HCT116 (cell line): Measurements from ENCODE around the gene SEC14L3. TPM values are rescaled to one million over a fixed set of nuclear protein-coding genes. Genes with fewer than 3 reads are reported as not detected.

Experiments used
- ATAC-seq: fragments of 200-7000 bp; cut with Tn5 transposase; 2 replicates; pipeline ENCODE4 v1.9.1; 2020; ENCODE audit warnings: mild to moderate bottlenecking, moderate library complexity
- BruUV-seq: library from RNA; stranded (reverse); fragments of 400-500 nt; replicated peaks from 2 replicates; lab custom pipeline; 2021; lab: Mats Ljungman, UMichigan
- CTCF ChIA-PET: fragments of 300-600 bp; sonication (Branson Sonifier 250); formaldehyde crosslinking; loops from one replicate; lab custom pipeline; 2021; ENCODE audit warnings: antibody characterized with exemption; lab: Charles Lee
- POLR2A ChIA-PET: fragments of 300-600, 350-600 bp; sonication (Branson Sonifier 250); formaldehyde crosslinking; loops from one replicate; lab custom pipeline; 2021; ENCODE audit warnings: antibody characterized with exemption; lab: Charles Lee
- RAD21 ChIA-PET, 2 experiments: fragments of 300-600 bp; sonication (Branson Sonifier 250); formaldehyde crosslinking; loops; one replicate each; lab custom pipeline; 2023; ENCODE audit warnings: low total read pairs in 2 of 2; ENCODE audit not compliant: uncharacterized antibody in 2 of 2, unreplicated experiment in 2 of 2, low non-redundant PET in 1 of 2; lab: Charles Lee
- DNase-seq: peaks from one replicate; pipeline ENCODE4 v3.0.0-alpha.2; 2010; ENCODE audit warnings: low read depth, low spot score
- H2AFZ ChIP-seq: fragments of 200-600 bp; shearing (Covaris generic), sonication (generic); 2 replicates; pipeline ENCODE4 v1.6.1; 2017; ENCODE audit warnings: low read depth, mixed run types, mixed read lengths, antibody characterized with exemption, low read length; ENCODE audit not compliant: poor library complexity, severe bottlenecking
- H3K27ac ChIP-seq: 2 replicates; pipeline ENCODE4 v1.5.1; 2012; ENCODE audit warnings: low read depth, low read length
- H3K27me3 ChIP-seq: fragments of 200-600 bp; sonication (generic); 2 replicates; pipeline ENCODE4 v1.6.1; 2016; ENCODE audit warnings: mixed run types, low read length, mixed read lengths; ENCODE audit not compliant: insufficient read depth
- H3K36me3 ChIP-seq, 2 experiments: fragments of 200-500 bp in 1 of 2; fragments of 200-600 bp in 1 of 2; sonication (Bioruptor generic) in 1 of 2; sonication (generic) in 1 of 2; 2 replicates each; pipeline versions ENCODE4 v1.5.1 to v1.6.1; 2014 to 2016; ENCODE audit warnings: low read length in 2 of 2, inconsistent platforms in 1 of 2, mixed read lengths in 1 of 2, mixed run types in 1 of 2; ENCODE audit not compliant: insufficient read depth in 2 of 2, control insufficient read depth in 1 of 2
- H3K4me1 ChIP-seq, 2 experiments: fragments of 200-600 bp in 1 of 2; sonication (generic) in 1 of 2; 2 replicates each; pipeline versions ENCODE4 v1.5.1 to v1.6.1; 2012 to 2017; ENCODE audit warnings: low read length in 2 of 2, inconsistent platforms in 1 of 2, mild to moderate bottlenecking in 1 of 2, mixed read lengths in 1 of 2, mixed run types in 1 of 2, moderate library complexity in 1 of 2; ENCODE audit not compliant: insufficient read depth in 2 of 2, control insufficient read depth in 1 of 2
- H3K4me2 ChIP-seq: fragments of 200-600 bp; sonication (generic); 2 replicates; pipeline ENCODE4 v1.6.1; 2017; ENCODE audit warnings: mixed run types, low read length, mixed read lengths
- H3K4me3 ChIP-seq, 2 experiments: fragments of 200-600 bp in 1 of 2; sonication (generic) in 1 of 2; replicated peaks in 1 of 2; 2 replicates each; pipeline ENCODE4 v1.5.1; 2011 to 2016; ENCODE audit warnings: low read length in 2 of 2, control low read depth in 1 of 2, low read depth in 1 of 2, mild to moderate bottlenecking in 1 of 2, mixed read lengths in 1 of 2, mixed run types in 1 of 2
- H3K79me2 ChIP-seq: fragments of 200-600 bp; sonication (generic); 2 replicates; pipeline ENCODE4 v1.6.1; 2017; ENCODE audit warnings: mild to moderate bottlenecking, mixed run types, low read length, moderate library complexity, mixed read lengths; ENCODE audit not compliant: insufficient read depth
- H3K9ac ChIP-seq: fragments of 200-600 bp; sonication (generic); 2 replicates; pipeline ENCODE4 v1.6.1; 2016; ENCODE audit warnings: low read length, mixed read lengths
- H3K9me2 ChIP-seq: fragments of 200-600 bp; sonication (generic), shearing (Covaris generic); 2 replicates; pipeline ENCODE4 v1.6.1; 2017; ENCODE audit warnings: mixed run types, mild to moderate bottlenecking, moderate library complexity; ENCODE audit not compliant: insufficient read depth
- H3K9me3 ChIP-seq, 2 experiments: fragments of 200-500 bp in 1 of 2; fragments of 200-600 bp in 1 of 2; sonication (Bioruptor generic) in 1 of 2; sonication (generic) in 1 of 2; 2 replicates each; pipeline ENCODE4 v1.6.1; 2014 to 2017; ENCODE audit warnings: low read length in 2 of 2, mixed read lengths in 2 of 2, inconsistent platforms in 1 of 2, low read depth in 1 of 2, mild to moderate bottlenecking in 1 of 2, mixed run types in 1 of 2, moderate library complexity in 1 of 2; ENCODE audit not compliant: control insufficient read depth in 1 of 2, insufficient read depth in 1 of 2
- H4K20me1 ChIP-seq: fragments of 200-600 bp; sonication (generic), shearing (Covaris generic); 2 replicates; pipeline ENCODE4 v1.6.1; 2017; ENCODE audit warnings: mixed run types, mild to moderate bottlenecking, moderate library complexity; ENCODE audit not compliant: insufficient read depth
- ATF3 ChIP-seq: IDR thresholded peaks from 2 replicates; pipeline ENCODE4 v1.6.1; 2012
- CTCF ChIP-seq, 3 experiments: fragments of 200-600 bp in 1 of 3; sonication (generic) in 1 of 3; IDR thresholded peaks in 2 of 3; conservative IDR thresholded peaks in 1 of 3; 2 replicates each; pipeline ENCODE4 v1.5.1; 2012 to 2017; ENCODE audit warnings: low read depth in 2 of 3, low read length in 2 of 3, antibody characterized with exemption in 1 of 3, borderline replicate concordance in 1 of 3, control low read depth in 1 of 3, mild to moderate bottlenecking in 1 of 3, mixed read lengths in 1 of 3, mixed run types in 1 of 3, moderate library complexity in 1 of 3; ENCODE audit not compliant: insufficient read depth in 1 of 3
- ELF1 ChIP-seq: IDR thresholded peaks from 2 replicates; pipeline ENCODE4 v1.6.1; 2012; ENCODE audit warnings: low read depth, borderline replicate concordance
- MAX ChIP-seq: IDR thresholded peaks from 2 replicates; pipeline ENCODE4 v1.6.1; 2012
- SP1 ChIP-seq: IDR thresholded peaks from 2 replicates; pipeline ENCODE4 v1.6.1; 2012; ENCODE audit warnings: low read depth
- SRF ChIP-seq: IDR thresholded peaks from 2 replicates; pipeline ENCODE4 v1.6.1; 2012; ENCODE audit warnings: low read depth
- TCF7L2 ChIP-seq: IDR thresholded peaks from 2 replicates; pipeline ENCODE4 v1.7.0; 2011; ENCODE audit warnings: borderline replicate concordance, inconsistent platforms; ENCODE audit not compliant: insufficient read depth, insufficient read length; ENCODE audit errors: extremely low read depth
- ZBTB33 ChIP-seq: IDR thresholded peaks from 2 replicates; pipeline ENCODE4 v1.6.1; 2011; ENCODE audit warnings: mild to moderate bottlenecking, low read length, moderate library complexity; ENCODE audit not compliant: insufficient replicate concordance; ENCODE audit errors: extremely low read depth
- intact Hi-C: fragments of 100-400 bp; cut with micrococcal nuclease; formaldehyde crosslinking; loops from 2 replicates; pipeline ENCODE4 v1.10.0; 2022
- total RNA-seq: library from RNA; stranded (reverse); gene quantifications from one replicate; pipeline ENCODE4 v1.2.1, GENCODE V29; 2021; ENCODE audit not compliant: unreplicated experiment

Gene SEC14L3
- total RNA-seq, 1 experiment from 2014 or later: not detected

GRCh38 chr22:30486118-30486517, 14.3 kb upstream of the SEC14L3 start:
- ChIA-PET CTCF (interaction anchor here (0.6 to 1.8 kb wide), 7 partner anchors 9 to 116 kb away, joined by 3 to 5 read pairs (median 4); partner anchors contain the start of gene MTFP1), POLR2A (no interaction called here), RAD21 (interaction anchor here in 1 of 2 experiments (1.1 kb wide), 1 partner anchor 41 kb away, joined by 4 read pairs; no protein-coding TSS in a partner anchor)
- Histone ChIP-seq H3K9ac (no peak overlapping the region), H3K4me3 (no peak overlapping the region), H2AFZ (no peak overlapping the region), H3K9me3 (no peaks in the 10 kb centered on the region), H3K36me3 (no peaks in the 10 kb centered on the region), H3K4me1 (peaks cover 0 to 7% of the 10 kb centered on the region in 2 experiments; a peak in 2 of 4 replicates), H3K27me3 (no peaks in the 10 kb centered on the region), H3K27ac (no peak overlapping the region; the same call in 1 of the 2 replicates), H3K79me2 (no peaks in the 10 kb centered on the region), H4K20me1 (no peaks in the 10 kb centered on the region), H3K9me2 (no peaks in the 10 kb centered on the region), H3K4me2 (no peak overlapping the region)
- intact Hi-C loops: no loop called here
- DNase-seq (no peak), ATAC-seq (no peak)
- no peak for TF ChIP-seq CTCF (IDR thresholded peaks at IDR 0.05 in 2 of 3, conservative IDR thresholded peaks at IDR 0.05 in 1 of 3; ENCODE audit: borderline replicate concordance in 1 of 3, insufficient read depth in 1 of 3, low read depth in 2 of 3, low read length in 2 of 3)
- no peak for TF ChIP-seq ATF3
- no peak for TF ChIP-seq SRF
- no peak for TF ChIP-seq MAX
- no peak for TF ChIP-seq ELF1
- no peak for TF ChIP-seq SP1
- no peak for TF ChIP-seq ZBTB33
- TF ChIP-seq TCF7L2: no peak
- no TSS peak for BruUV-seq
